ENCODE data around the gene CAB39.

The CAB39 gene

GRCh38 chr2:230864605-230865306, 152.1 kb downstream of the CAB39 start, which contains the start of gene ITM2C:
ITM2C (plus strand) TSS chr2:230864942; CDS start chr2:230865026, 84 bp downstream.
- DNase-seq = peak; percentile 69

GRCh38 chr2:230865307-230865765, 152.7 kb downstream of the CAB39 start:
- no peak for DNase-seq

GRCh38 chr2:230865766-230866755, 153.4 kb downstream of the CAB39 start:
- peak; percentile 18 for DNase-seq

GRCh38 chr2:230866756-230867523, 154.3 kb downstream of the CAB39 start:
- peak; percentile 62 for DNase-seq

- no peak for DNase-seq
Measured at GRCh38 chr2:230868161-230868946, 155.7 kb downstream of the CAB39 start.

GRCh38 chr2:230868947-230869913, 156.6 kb downstream of the CAB39 start:
- no peak for DNase-seq

- DNase-seq = no peak
Measured at GRCh38 chr2:230869914-230870543, 157.4 kb downstream of the CAB39 start.

All from CD4-positive, alpha-beta T cell treated with Interleukin-4 for 4 hours (primary cell).